NB4 (cell line): Measurements from ENCODE around the gene SPOCK2.
"Not testable (repeated sequence)": the region's sequence is repeated elsewhere in the genome, so short reads cannot be mapped to it uniquely, and the experiment has no call there.

Experiments used
- DNase-seq: peaks from one replicate; pipeline ENCODE4 v3.0.0; 2010; ENCODE audit warnings: low read depth
- H3K4me3 ChIP-seq: one replicate; pipeline ENCODE4 v1.5.1; 2011; ENCODE audit warnings: mild to moderate bottlenecking, low read depth, low read length, moderate library complexity
- CTCF ChIP-seq: IDR thresholded peaks from one replicate; pipeline ENCODE4 v1.5.1; 2012; ENCODE audit warnings: low read depth, low read length
- MYC ChIP-seq: IDR thresholded peaks from 2 replicates; pipeline ENCODE4 v1.6.1; 2011; ENCODE audit warnings: low read depth, low read length
- POLR2A ChIP-seq: IDR thresholded peaks from 2 replicates; pipeline ENCODE4 v1.6.1; 2011; ENCODE audit warnings: mild to moderate bottlenecking; ENCODE audit not compliant: insufficient read length; ENCODE audit errors: extremely low read depth
- TF ChIP-seq, protein P1 (sequence below): IDR thresholded peaks from 2 replicates; pipeline ENCODE4 v1.6.1; 2011; ENCODE audit warnings: low read depth, low read length

SPOCK2 gene

GRCh38 chr10:72109636-72110157 is 21.3 kb upstream of the SPOCK2 start:
- TF ChIP-seq MYC: no peak
- TF ChIP-seq, protein P1, sequence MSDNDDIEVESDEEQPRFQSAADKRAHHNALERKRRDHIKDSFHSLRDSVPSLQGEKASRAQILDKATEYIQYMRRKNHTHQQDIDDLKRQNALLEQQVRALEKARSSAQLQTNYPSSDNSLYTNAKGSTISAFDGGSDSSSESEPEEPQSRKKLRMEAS: no peak
- TF ChIP-seq POLR2A: no peak
- no peak for TF ChIP-seq CTCF
- no peak for DNase-seq

GRCh38 chr10:72108830-72109635 is 20.7 kb upstream of the SPOCK2 start:
- TF ChIP-seq, protein P1: no peak
- TF ChIP-seq MYC (no peak), CTCF (no peak), POLR2A (no peak)
- H3K4me3 ChIP-seq: no peak overlapping the region
- DNase-seq: no peak

More at GRCh38 chr10:72109636-72110157, 21.3 kb upstream of the SPOCK2 start:
- no peak overlapping the region for H3K4me3 ChIP-seq

GRCh38 chr10:72108004-72108370 is 19.6 kb upstream of the SPOCK2 start:
- not testable (repeated sequence) for DNase-seq, H3K4me3 ChIP-seq

GRCh38 chr10:72107325-72108003 is 19.1 kb upstream of the SPOCK2 start:
- TF ChIP-seq MYC (no peak), POLR2A (no peak), CTCF (no peak)
- TF ChIP-seq, protein P1: no peak
- H3K4me3 ChIP-seq: no peak overlapping the region
- no peak for DNase-seq

- no peak overlapping the region for H3K4me3 ChIP-seq
- DNase-seq: no peak
- TF ChIP-seq CTCF (no peak), MYC (no peak), POLR2A (no peak)
- TF ChIP-seq, protein P1: no peak
These were observed 18.5 kb upstream of the SPOCK2 start for GRCh38 chr10:72106896-72107295.

- H3K4me3 ChIP-seq: no peak overlapping the region
- DNase-seq: no peak
- no peak for TF ChIP-seq MYC
- TF ChIP-seq, protein P1: no peak
- no peak for TF ChIP-seq POLR2A
- no peak for TF ChIP-seq CTCF
These were observed 18.0 kb upstream of the SPOCK2 start for GRCh38 chr10:72106154-72106849.
